Transverse colon (tissue), 4 donors: ENCODE measurements around the gene TADA2A. TPM values are rescaled to one million over a fixed set of nuclear protein-coding genes. Genes with fewer than 3 reads are reported as not detected.
"Not testable (repeated sequence)": the region's sequence is repeated elsewhere in the genome, so short reads cannot be mapped to it uniquely, and the experiment has no call there.

Experiments
- DNase-seq: peaks from one replicate; pipeline ENCODE4 v3.0.0-alpha.2; 2019
- H3K27ac ChIP-seq, 4 donors: fragments of 200-600 bp; sonication (generic); 2 replicates each; pipeline ENCODE4 v1.5.1; 2016 to 2018; ENCODE audit warnings: inconsistent platforms in 4 of 4
- H3K27me3 ChIP-seq: fragments of 200-600 bp; sonication (generic); 2 replicates; pipeline ENCODE4 v1.5.1; 2017; ENCODE audit warnings: inconsistent platforms
- H3K36me3 ChIP-seq, 4 donors: fragments of 200-600 bp; sonication (generic); 2 replicates each; pipeline ENCODE4 v1.5.1; 2017 to 2019; ENCODE audit warnings: inconsistent platforms in 4 of 4
- H3K4me1 ChIP-seq, 4 donors: fragments of 200-600 bp; sonication (generic); 2 replicates each; pipeline ENCODE4 v1.5.1; 2017 to 2020; ENCODE audit warnings: inconsistent platforms in 4 of 4
- H3K4me3 ChIP-seq, 4 donors: fragments of 200-600 bp; sonication (generic); 1 replicate in 1 of 4; 2 replicates in 3 of 4; pipeline versions ENCODE4 v1.5.1 to v1.6.1; 2017 to 2019; ENCODE audit warnings: inconsistent platforms in 4 of 4
- H3K9me3 ChIP-seq, 2 donors: fragments of 200-600 bp; sonication (generic); 2 replicates each; pipeline ENCODE4 v1.5.1; 2017 to 2019; ENCODE audit warnings: inconsistent platforms in 2 of 2
- CTCF ChIP-seq, 5 experiments: fragments of 200-600 bp in 3 of 5; fragments of 450-650 bp in 2 of 5; sonication (generic) in 3 of 5; IDR thresholded peaks; 1 replicate in 2 of 5; 2 replicates in 3 of 5; pipeline ENCODE4 v1.5.1; 2016 to 2017; ENCODE audit warnings: antibody characterized with exemption in 5 of 5, inconsistent platforms in 3 of 5, mild to moderate bottlenecking in 2 of 5, moderate library complexity in 1 of 5
- EP300 ChIP-seq: sonication (generic); formaldehyde crosslinking; IDR thresholded peaks from one replicate; pipeline ENCODE4 v1.6.1; 2017; ENCODE audit warnings: antibody characterized with exemption, low read depth
- POLR2A ChIP-seq: fragments of 450-650 bp; IDR thresholded peaks from one replicate; pipeline ENCODE4 v1.6.1; 2016; ENCODE audit warnings: antibody characterized with exemption, mild to moderate bottlenecking, moderate library complexity
- POLR2AphosphoS5 ChIP-seq, 3 donors: sonication (generic); formaldehyde crosslinking; IDR thresholded peaks; one replicate each; pipeline ENCODE4 v1.6.1; 2016; ENCODE audit warnings: antibody characterized with exemption in 3 of 3
- WGBS, 2 donors: methylation state at CpG; one replicate each; pipeline ENCODE4 v1.1.5; 2018; ENCODE audit warnings: low coverage in 1 of 2; 5-methylcytosine and 5-hydroxymethylcytosine counted together
- in situ Hi-C, 4 donors: fragments of 200-750 bp; cut with MboI; loops; one replicate each; pipeline versions ENCODE4 v1.15.0 to v1.15.1; 2017; ENCODE audit warnings: low sequenced_read_pairs in 3 of 4, low pct_ligation_motif_present in 1 of 4, low pct_unique_long_range_greater_than_20kb in 1 of 4
- intact Hi-C: fragments of 100-400 bp; cut with DNase I; formaldehyde crosslinking; loops from one replicate; pipeline ENCODE4 v1.15.1; 2023; ENCODE audit warnings: low total_unique reads
- total RNA-seq, 4 donors: library from RNA; depleted of rRNA; stranded (reverse); fragments of >200 nt; gene quantifications; one replicate each; pipeline ENCODE4 v1.1.0, GENCODE V29; 2016

Gene TADA2A
- total RNA-seq, 4 donors from 2014 or later: 8.3 to 26.6 (median 12.4) TPM

- H3K27ac ChIP-seq: no peak overlapping the region
- no peak for TF ChIP-seq POLR2AphosphoS5 (IDR thresholded peaks at IDR 0.05)
- no peak for TF ChIP-seq CTCF (IDR thresholded peaks at IDR 0.05)
Observed at GRCh38 chr17:37430051-37430627, 23.5 kb downstream of the TADA2A start.

GRCh38 chr17:37432671-37433070, 26.0 kb downstream of the TADA2A start:
- H3K27me3 ChIP-seq: no peaks in the 10 kb centered on the region
- TF ChIP-seq POLR2A (no peak), POLR2AphosphoS5 (IDR thresholded peaks at IDR 0.05) (no peak), CTCF (IDR thresholded peaks at IDR 0.05) (no peak), EP300 (no peak)
- DNase-seq: no peak
- intact Hi-C loops (no loop called here), in situ Hi-C loops (no loop called here)
- H3K27ac ChIP-seq: no peak overlapping the region
- H3K4me1 ChIP-seq: no peaks in the 10 kb centered on the region
- H3K36me3 ChIP-seq: peaks cover 0 to 10% (median 4%) of the 10 kb centered on the region in 4 donors
- H3K9me3 ChIP-seq: no peaks in the 10 kb centered on the region
- 86 to 89% methylated on average over 2 of the region's 2 CpGs for WGBS, 2 donors
- no peak overlapping the region for H3K4me3 ChIP-seq

More at GRCh38 chr17:37430051-37430627, 23.5 kb downstream of the TADA2A start:
- no peak overlapping the region for H3K4me3 ChIP-seq
- intact Hi-C loops: no loop called here
- 44 to 55% methylated on average over 1 of the region's 1 CpG for WGBS, 2 donors
- no peaks in the 10 kb centered on the region for H3K27me3 ChIP-seq
- in situ Hi-C loops: no loop called here
- no peaks in the 10 kb centered on the region for H3K4me1 ChIP-seq
- H3K36me3 ChIP-seq: peaks cover 0 to 32% (median 7%) of the 10 kb centered on the region in 4 donors
- H3K9me3 ChIP-seq: no peaks in the 10 kb centered on the region
- DNase-seq: no peak

- TF ChIP-seq EP300 (no peak), POLR2AphosphoS5 (IDR thresholded peaks at IDR 0.05) (no peak), CTCF (IDR thresholded peaks at IDR 0.05) (no peak), POLR2A (no peak)
- intact Hi-C loops: no loop called here
- 87 to 93% methylated on average over 4 of the region's 4 CpGs for WGBS, 2 donors
- Histone ChIP-seq H3K36me3 (peaks cover 0 to 42% (median 17%) of the 10 kb centered on the region in 4 donors), H3K4me1 (no peaks in the 10 kb centered on the region), H3K4me3 (no peak overlapping the region), H3K27me3 (no peaks in the 10 kb centered on the region), H3K9me3 (no peaks in the 10 kb centered on the region), H3K27ac (no peak overlapping the region)
- no peak for DNase-seq
- in situ Hi-C loops: no loop called here
Observed at GRCh38 chr17:37438141-37438540, 31.5 kb downstream of the TADA2A start.

- Histone ChIP-seq H3K36me3 (peaks cover 0 to 52% (median 22%) of the 10 kb centered on the region in 4 donors), H3K27ac (no peak overlapping the region), H3K9me3 (no peaks in the 10 kb centered on the region), H3K4me3 (no peak overlapping the region), H3K27me3 (no peaks in the 10 kb centered on the region), H3K4me1 (no peaks in the 10 kb centered on the region)
- DNase-seq: no peak
- intact Hi-C loops (no loop called here), in situ Hi-C loops (no loop called here)
- TF ChIP-seq POLR2A: no peak
- TF ChIP-seq POLR2AphosphoS5 (IDR thresholded peaks at IDR 0.05): no peak
- TF ChIP-seq EP300: no peak
- no peak for TF ChIP-seq CTCF (IDR thresholded peaks at IDR 0.05)
- WGBS, 2 donors: 100% methylated on average over 1 to 2 of the region's 2 CpGs
Observed at GRCh38 chr17:37440424-37440823, 33.7 kb downstream of the TADA2A start.

GRCh38 chr17:37441369-37442014, 34.8 kb downstream of the TADA2A start:
- H3K4me1 ChIP-seq, H3K9me3 ChIP-seq, H3K27ac ChIP-seq, in situ Hi-C loops, DNase-seq, H3K27me3 ChIP-seq, intact Hi-C loops, H3K4me3 ChIP-seq: not testable (repeated sequence)
- WGBS, 2 donors: 82 to 86% methylated on average over 6 to 12 of the region's 12 CpGs
- H3K36me3 ChIP-seq: peaks cover 0 to 52% (median 26%) of the 10 kb centered on the region in 4 donors
